22Rv1 (cell line): ENCODE data around the gene ARID1B.

ENCODE experiments used
- CTCF ChIP-seq: fragments of 450-650 bp; IDR thresholded peaks from 2 replicates; pipeline ENCODE4 v1.5.1; 2017; ENCODE audit warnings: mild to moderate bottlenecking
- ZFX ChIP-seq: fragments of 450-650 bp; IDR thresholded peaks from 2 replicates; pipeline ENCODE4 v1.6.1; 2017; ENCODE audit warnings: antibody characterized with exemption, borderline replicate concordance

- TF ChIP-seq CTCF, result no peak
- TF ChIP-seq ZFX, result no peak
Measured at GRCh38 chr6:156943166-156943565, 166.0 kb downstream of the ARID1B start.
